SK-N-MC (cell line): ENCODE measurements around the gene GDF11.

ENCODE experiments used
- EZH2 ChIP-seq: fragments of 200-600 bp; sonication (generic); IDR thresholded peaks from one replicate; pipeline ENCODE4 v1.6.1; 2017; ENCODE audit warnings: antibody characterized with exemption
- POLR2AphosphoS5 ChIP-seq: IDR thresholded peaks from 2 replicates; pipeline ENCODE4 v1.6.1; 2012; ENCODE audit warnings: mild to moderate bottlenecking, low read depth, low read length, borderline replicate concordance

GRCh38 chr12:55705782-55706402, 37.0 kb upstream of the GDF11 start:
- no peak for TF ChIP-seq EZH2
- no peak for TF ChIP-seq POLR2AphosphoS5
